SJSA1 (cell line): ENCODE data around the gene KRTCAP2. TPM values are rescaled to one million over a fixed set of nuclear protein-coding genes. Genes with fewer than 3 reads are reported as not detected.

Source experiments
- DNase-seq, 2 experiments: peaks; one replicate each; pipeline ENCODE4 v3.0.0-alpha.2; 2015 to 2020; ENCODE audit warnings: low spot score in 2 of 2, low read depth in 1 of 2
- H3K27ac ChIP-seq: fragments of 250-450 bp; sonication (Bioruptor Pico); 2 replicates; pipeline ENCODE4 v1.5.1; 2020; ENCODE audit warnings: mild to moderate bottlenecking, moderate library complexity
- H3K27me3 ChIP-seq: fragments of 250-450 bp; sonication (Bioruptor Pico); replicated peaks from 2 replicates; pipeline ENCODE4 v1.5.1; 2020; ENCODE audit warnings: mild to moderate bottlenecking, moderate library complexity
- H3K36me3 ChIP-seq: fragments of 250-450 bp; sonication (Bioruptor Pico); 2 replicates; pipeline ENCODE4 v1.5.1; 2020; ENCODE audit warnings: mild to moderate bottlenecking
- H3K4me1 ChIP-seq: fragments of 250-450 bp; sonication (Bioruptor Pico); replicated peaks from 2 replicates; pipeline ENCODE4 v1.6.1; 2021; ENCODE audit warnings: mild to moderate bottlenecking
- H3K4me3 ChIP-seq: fragments of 250-450 bp; sonication (Bioruptor Pico); 2 replicates; pipeline ENCODE4 v1.5.1; 2020; ENCODE audit warnings: mild to moderate bottlenecking
- H3K9me3 ChIP-seq: fragments of 250-450 bp; sonication (Bioruptor Pico); replicated peaks from 2 replicates; pipeline ENCODE4 v1.5.1; 2020; ENCODE audit warnings: mild to moderate bottlenecking
- total RNA-seq: library from RNA; depleted of rRNA; stranded (reverse); fragments of >200 nt; shearing (Covaris generic); gene quantifications from 2 replicates; pipeline ENCODE4 v1.2.3, GENCODE V29; 2014

KRTCAP2 gene
- total RNA-seq, 1 experiment from 2014 or later: 94.8 TPM

DNA sequence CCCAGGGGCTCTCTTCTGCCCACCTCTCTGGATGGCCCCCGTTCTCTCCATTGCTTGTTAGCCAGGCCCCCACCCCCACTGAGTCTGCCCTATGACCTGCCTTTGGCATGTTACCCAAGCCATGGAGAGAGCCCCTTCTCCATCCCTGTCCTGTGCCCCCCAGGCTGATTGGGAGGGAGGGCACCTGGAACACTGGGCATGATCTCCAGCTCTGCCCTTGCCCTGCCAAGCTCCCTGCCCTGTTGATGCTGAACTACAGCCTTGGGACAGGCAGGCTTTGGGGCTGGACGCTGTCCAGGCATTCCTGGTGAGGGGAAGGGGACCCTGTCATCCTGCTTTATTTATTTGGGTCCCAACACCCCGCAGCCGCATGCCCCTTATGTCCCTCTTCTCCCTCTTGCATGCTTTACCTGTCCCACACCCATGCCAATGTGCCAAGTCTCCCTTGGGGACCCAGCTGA lies 11.3 kb upstream of the KRTCAP2 start:
- Histone ChIP-seq H3K27me3 (no peaks in the 10 kb centered on the region), H3K4me1 (no peaks in the 10 kb centered on the region), H3K36me3 (no peaks in the 10 kb centered on the region), H3K9me3 (no peaks in the 10 kb centered on the region), H3K27ac (no peak overlapping the region), H3K4me3 (no peak overlapping the region)
- no peak for DNase-seq

GRCh38 chr1:155183775-155184221 lies 10.7 kb upstream of the KRTCAP2 start:
- DNase-seq: no peak
- Histone ChIP-seq H3K27me3 (no peaks in the 10 kb centered on the region), H3K9me3 (no peaks in the 10 kb centered on the region), H3K4me1 (no peaks in the 10 kb centered on the region), H3K27ac (no peak overlapping the region), H3K36me3 (no peaks in the 10 kb centered on the region), H3K4me3 (no peak overlapping the region)

DNA sequence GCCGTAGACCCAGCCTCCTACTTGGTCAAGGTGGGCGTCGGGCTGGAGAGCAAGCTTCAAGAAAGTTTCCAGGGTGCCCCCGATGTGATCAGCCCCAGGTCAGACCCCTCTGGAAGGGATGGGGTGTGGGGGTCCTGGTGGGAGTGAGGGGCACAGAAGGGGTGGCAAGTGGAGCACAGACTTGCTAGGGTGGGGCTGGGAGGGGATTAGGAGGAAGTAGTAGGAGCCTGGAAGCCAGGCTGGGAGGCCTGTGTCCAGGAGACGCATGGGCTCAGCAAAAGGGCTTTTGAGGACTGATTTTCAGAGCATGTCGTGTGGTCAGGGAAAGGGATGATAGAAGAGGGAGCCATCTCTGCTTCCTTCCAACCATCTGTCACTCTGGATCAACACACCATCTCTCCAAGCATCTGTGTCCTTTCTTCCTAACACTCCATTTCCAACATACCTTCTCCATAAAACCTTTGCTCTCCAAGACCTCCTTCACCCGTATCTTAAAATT lies 9.0 kb upstream of the KRTCAP2 start:
- Histone ChIP-seq H3K36me3 (no peaks in the 10 kb centered on the region), H3K27ac (no peak overlapping the region), H3K4me3 (no peak overlapping the region), H3K27me3 (no peaks in the 10 kb centered on the region), H3K4me1 (no peaks in the 10 kb centered on the region), H3K9me3 (no peaks in the 10 kb centered on the region)
- no peak for DNase-seq

- no peak overlapping the region for H3K27ac ChIP-seq
- peaks cover 4% of the 10 kb centered on the region for H3K4me1 ChIP-seq
- no peaks in the 10 kb centered on the region for H3K9me3 ChIP-seq
- no peaks in the 10 kb centered on the region for H3K27me3 ChIP-seq
- no peaks in the 10 kb centered on the region for H3K36me3 ChIP-seq
- H3K4me3 ChIP-seq: no peak overlapping the region
- no peak for DNase-seq
Observed at GRCh38 chr1:155181371-155182051, 8.4 kb upstream of the KRTCAP2 start.

DNA sequence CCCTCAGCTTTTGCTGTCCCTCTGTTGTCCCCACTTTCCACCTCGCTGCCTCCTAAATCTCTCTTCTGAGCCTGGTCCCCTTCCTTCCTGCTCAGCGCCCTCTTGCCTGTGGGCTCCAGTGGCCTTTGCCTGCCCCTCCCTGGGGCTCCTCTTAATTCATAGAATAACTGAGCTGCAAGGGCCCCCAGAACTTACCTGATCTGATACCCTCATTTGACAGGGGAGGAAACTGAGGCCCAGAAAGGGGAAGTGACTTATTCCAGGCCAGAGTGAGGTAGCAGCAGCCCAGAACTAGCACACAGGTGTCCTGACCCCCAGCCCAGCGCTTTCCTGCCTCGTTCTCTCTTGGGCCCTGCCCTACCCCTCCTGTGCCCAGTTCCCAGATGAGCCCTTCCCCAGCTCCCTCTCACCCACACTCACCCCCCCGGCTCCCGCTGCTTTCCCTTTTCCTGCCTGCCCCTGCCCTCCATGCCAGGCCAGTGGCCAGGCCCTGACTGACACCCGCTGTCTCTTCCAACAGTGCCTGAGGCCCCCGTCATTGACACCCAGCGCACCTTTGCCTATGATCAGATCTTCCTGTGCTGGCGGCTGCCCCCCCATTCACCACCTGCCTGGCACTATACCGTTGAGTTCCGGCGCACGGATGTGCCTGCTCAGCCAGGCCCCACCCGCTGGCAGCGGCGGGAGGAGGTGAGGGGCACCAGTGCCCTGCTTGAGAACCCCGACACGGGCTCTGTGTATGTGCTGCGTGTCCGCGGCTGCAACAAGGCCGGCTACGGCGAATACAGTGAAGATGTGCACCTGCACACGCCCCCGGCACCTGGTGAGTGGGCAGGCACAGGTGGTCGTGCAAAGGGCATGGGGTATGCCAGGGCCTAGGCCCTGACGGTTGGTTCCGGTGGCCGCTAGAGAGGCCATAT lies 6.3 kb upstream of the KRTCAP2 start:
- H3K9me3 ChIP-seq: no peaks in the 10 kb centered on the region
- no peak overlapping the region for H3K4me3 ChIP-seq
- DNase-seq: peak in 1 of 2 experiments; percentile 35

GRCh38 chr1:155178441-155179111 lies 5.5 kb upstream of the KRTCAP2 start:
- peak in 1 of 2 experiments; percentile 38 for DNase-seq
- Histone ChIP-seq H3K27me3 (no peaks in the 10 kb centered on the region), H3K4me3 (no peak overlapping the region), H3K4me1 (peaks cover 8% of the 10 kb centered on the region), H3K36me3 (no peaks in the 10 kb centered on the region), H3K27ac (no peak overlapping the region), H3K9me3 (no peaks in the 10 kb centered on the region)

More for the DNA sequence above, 6.3 kb upstream of the KRTCAP2 start:
- Histone ChIP-seq H3K36me3 (no peaks in the 10 kb centered on the region), H3K27me3 (no peaks in the 10 kb centered on the region), H3K4me1 (peaks cover 4% of the 10 kb centered on the region), H3K27ac (no peak overlapping the region)

- Histone ChIP-seq H3K27me3 (no peaks in the 10 kb centered on the region), H3K4me3 (no peak overlapping the region), H3K4me1 (peaks cover 11% of the 10 kb centered on the region), H3K9me3 (no peaks in the 10 kb centered on the region), H3K36me3 (no peaks in the 10 kb centered on the region), H3K27ac (no peak overlapping the region)
- DNase-seq: peak in 1 of 2 experiments; percentile 34
Observed at GRCh38 chr1:155177918-155178281, 4.8 kb upstream of the KRTCAP2 start.

DNA sequence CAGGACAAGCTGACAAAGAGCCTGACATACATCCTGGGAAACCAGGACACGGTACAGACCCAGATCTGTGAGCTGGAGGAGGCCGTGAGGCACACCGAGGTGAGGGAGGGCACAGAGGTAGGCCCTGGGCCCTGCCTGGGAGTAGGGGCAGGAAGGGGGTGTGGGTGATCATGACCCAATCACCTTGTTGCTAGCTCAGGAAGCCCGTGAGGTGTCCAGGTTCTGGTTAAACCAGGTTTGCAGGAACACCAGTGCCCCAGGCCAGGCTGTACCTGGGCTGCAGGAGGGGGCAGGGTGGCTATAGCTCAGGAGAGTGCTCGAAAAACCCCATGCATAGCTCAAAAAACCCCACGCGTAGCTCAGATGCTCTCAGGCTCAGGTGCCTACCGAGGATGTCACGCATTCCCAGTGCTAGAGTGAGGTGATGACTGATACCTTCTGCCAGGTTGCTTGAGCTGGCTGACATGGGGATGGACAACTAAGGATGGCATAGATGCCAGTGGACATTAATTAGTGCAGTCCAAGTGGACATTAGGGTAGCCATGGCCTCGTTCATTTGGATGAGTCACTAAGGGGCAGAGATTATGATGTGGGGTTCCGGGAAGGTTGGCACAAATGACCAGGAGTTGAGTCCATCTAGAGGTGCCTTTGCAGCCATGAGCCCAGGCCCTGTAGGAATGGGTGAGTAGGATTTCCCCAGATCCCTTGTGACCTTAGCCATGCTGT lies 4.3 kb upstream of the KRTCAP2 start:
- Histone ChIP-seq H3K27ac (no peak overlapping the region), H3K4me1 (peaks cover 13% of the 10 kb centered on the region), H3K9me3 (no peaks in the 10 kb centered on the region), H3K4me3 (no peak overlapping the region), H3K27me3 (no peaks in the 10 kb centered on the region), H3K36me3 (no peaks in the 10 kb centered on the region)
- peak in 1 of 2 experiments; percentile 35 for DNase-seq

DNA sequence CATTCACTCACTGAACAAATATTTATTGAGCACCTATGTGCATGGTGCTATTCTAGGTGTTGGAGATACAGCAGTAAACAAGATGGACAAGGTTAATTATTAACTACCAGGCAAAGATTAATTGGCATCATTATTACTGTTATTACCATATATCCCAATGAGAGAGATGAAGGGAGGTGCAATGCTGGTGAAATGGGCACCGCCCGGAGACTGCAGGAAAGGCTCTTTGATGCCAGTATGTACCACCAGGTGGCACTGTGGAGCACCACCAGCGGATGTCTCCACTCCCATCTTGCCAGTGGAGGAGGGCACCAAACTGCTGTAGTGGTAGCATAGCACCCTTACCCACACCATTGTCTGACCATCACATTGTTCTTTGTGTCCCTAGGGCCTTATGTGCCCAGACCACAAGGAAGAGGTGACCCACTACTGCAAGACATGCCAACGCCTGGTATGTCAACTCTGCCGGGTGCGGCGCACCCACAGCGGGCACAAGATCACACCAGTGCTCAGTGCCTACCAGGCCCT lies 3.5 kb upstream of the KRTCAP2 start:
- Histone ChIP-seq H3K9me3 (no peaks in the 10 kb centered on the region), H3K27me3 (no peaks in the 10 kb centered on the region), H3K4me3 (no peak overlapping the region), H3K4me1 (peaks cover 17% of the 10 kb centered on the region), H3K27ac (no peak overlapping the region), H3K36me3 (no peaks in the 10 kb centered on the region)
- DNase-seq: peak; percentile 63 to 86

DNA sequence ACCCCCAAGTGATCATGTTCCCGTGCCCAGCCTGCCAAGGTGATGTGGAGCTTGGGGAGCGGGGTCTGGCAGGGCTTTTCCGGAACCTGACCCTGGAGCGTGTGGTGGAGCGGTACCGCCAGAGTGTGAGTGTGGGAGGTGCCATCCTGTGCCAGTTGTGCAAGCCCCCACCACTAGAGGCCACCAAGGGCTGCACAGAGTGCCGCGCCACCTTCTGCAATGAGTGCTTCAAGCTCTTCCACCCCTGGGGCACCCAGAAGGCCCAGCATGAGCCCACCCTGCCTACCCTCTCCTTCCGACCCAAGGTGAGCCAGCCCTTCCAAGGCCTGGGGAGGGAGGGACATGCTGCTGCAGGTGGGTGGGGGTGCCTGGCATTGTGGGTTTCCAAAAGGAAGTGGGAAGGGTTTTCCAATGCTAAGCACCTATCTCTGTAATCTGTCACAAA lies 2.8 kb upstream of the KRTCAP2 start:
- H3K27ac ChIP-seq: no peak overlapping the region
- peak in 1 of 2 experiments; percentile 46 for DNase-seq

GRCh38 chr1:155175281-155175926 lies 2.3 kb upstream of the KRTCAP2 start:
- Histone ChIP-seq H3K4me1 (peaks cover 17% of the 10 kb centered on the region), H3K9me3 (no peaks in the 10 kb centered on the region), H3K4me3 (no peak overlapping the region), H3K27ac (no peak overlapping the region), H3K36me3 (0 out of 2 replicates have a peak, but pooled peaks cover 5% of the 10 kb centered on the region), H3K27me3 (no peaks in the 10 kb centered on the region)
- DNase-seq: peak in 1 of 2 experiments; percentile 36

More for the DNA sequence above, 2.8 kb upstream of the KRTCAP2 start:
- Histone ChIP-seq H3K9me3 (no peaks in the 10 kb centered on the region), H3K4me3 (no peak overlapping the region), H3K36me3 (0 out of 2 replicates have a peak, but pooled peaks cover 3% of the 10 kb centered on the region), H3K4me1 (peaks cover 17% of the 10 kb centered on the region), H3K27me3 (no peaks in the 10 kb centered on the region)
